ENCODE measurements around the gene TMEM200A. TPM values are rescaled to one million over a fixed set of nuclear protein-coding genes. Genes with fewer than 3 reads are reported as not detected.
A peak's percentile ranks its signal among the peaks of the same experiment; 100 is the strongest.

The TMEM200A gene
- 11.1 and 12.8 TPM in 2 replicates for total RNA-seq (ENCODE audit: low replicate concordance)

DNA sequence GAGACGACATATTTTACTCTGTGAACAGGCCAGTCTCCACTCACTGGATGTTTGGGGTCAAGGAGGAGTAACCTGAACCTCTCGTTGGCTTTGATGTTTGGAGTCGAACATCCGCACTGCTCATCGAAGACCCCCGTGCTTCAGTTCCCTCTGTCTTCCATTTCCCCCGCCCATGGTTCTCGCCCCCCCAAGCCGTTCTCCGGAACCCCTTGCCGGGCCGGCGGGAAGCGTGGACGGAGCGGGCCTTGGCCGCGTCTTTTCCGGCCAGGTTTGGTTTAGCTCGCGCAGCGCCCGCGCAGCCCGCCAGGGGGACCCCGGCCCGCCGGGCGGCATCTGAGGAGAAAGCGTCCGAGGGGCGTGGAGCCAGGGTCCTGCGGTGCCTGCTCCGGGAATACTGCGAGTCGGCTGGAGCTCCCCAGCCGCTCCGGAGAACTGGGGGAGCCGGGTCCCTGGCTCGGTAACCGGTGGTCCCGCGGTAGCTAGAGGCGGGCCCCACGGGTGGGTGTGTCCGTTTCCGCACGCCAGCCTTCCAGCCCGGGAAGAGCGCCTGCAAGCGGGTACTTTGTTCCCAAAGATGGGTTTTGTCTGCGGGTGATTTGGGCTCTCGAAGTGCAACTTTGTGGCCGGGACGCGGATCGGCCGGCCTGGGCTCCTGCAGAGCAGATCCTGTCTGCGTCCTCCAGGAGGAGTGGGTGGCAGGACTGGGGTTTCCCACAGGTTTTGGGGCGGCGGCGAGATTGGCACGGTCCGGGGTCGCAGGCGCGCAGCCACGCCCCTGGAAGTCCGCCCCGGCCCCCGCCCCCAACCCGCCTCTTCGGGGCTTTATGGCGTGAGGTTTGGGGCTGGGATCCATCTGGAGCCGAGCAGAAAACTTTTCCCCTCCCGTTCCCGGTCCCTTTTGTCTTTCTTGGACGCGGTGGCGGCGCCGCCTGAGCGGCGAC is at the start of gene TMEM200A:
TMEM200A (plus strand) TSS at position 852 of the 941 bp plus-strand sequence. CDS start 74,406 bp downstream, outside the sequence.
- no peak within 1 kb of the TSS for H3K27ac Mint-ChIP-seq
- H3K9ac ChIP-seq = no peak within 1 kb of the TSS
- peaks cover 13% of the 10 kb centered on the region for H3K4me1 Mint-ChIP-seq

DNA sequence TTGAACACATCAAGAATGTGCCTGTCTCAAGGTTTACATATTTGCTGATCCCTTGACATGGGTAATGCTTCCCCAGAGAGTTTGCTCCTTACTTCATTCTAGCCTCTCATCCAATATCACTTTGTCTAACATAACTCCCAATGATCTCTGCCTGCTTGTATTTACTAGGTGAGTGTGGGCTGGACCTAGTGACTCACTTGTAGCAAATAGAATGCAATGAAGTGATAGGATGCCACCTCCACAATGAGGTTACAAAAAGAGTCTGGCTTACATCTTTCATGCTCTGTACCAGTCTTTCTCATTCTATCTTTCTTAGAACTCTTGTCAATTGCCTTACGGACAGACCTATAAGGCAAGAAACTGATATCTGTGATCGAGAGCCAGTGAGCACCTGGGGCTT is 44.9 kb upstream of the TMEM200A start:
- no peaks in the 10 kb centered on the region for H3K9me3 ChIP-seq (ENCODE audit: low read depth)
- TF ChIP-seq EZH2phosphoT487 (IDR thresholded peaks at IDR 0.05) (no peak), EZH2 (IDR thresholded peaks at IDR 0.05) (no peak)
- TF ChIP-seq, protein P1, sequence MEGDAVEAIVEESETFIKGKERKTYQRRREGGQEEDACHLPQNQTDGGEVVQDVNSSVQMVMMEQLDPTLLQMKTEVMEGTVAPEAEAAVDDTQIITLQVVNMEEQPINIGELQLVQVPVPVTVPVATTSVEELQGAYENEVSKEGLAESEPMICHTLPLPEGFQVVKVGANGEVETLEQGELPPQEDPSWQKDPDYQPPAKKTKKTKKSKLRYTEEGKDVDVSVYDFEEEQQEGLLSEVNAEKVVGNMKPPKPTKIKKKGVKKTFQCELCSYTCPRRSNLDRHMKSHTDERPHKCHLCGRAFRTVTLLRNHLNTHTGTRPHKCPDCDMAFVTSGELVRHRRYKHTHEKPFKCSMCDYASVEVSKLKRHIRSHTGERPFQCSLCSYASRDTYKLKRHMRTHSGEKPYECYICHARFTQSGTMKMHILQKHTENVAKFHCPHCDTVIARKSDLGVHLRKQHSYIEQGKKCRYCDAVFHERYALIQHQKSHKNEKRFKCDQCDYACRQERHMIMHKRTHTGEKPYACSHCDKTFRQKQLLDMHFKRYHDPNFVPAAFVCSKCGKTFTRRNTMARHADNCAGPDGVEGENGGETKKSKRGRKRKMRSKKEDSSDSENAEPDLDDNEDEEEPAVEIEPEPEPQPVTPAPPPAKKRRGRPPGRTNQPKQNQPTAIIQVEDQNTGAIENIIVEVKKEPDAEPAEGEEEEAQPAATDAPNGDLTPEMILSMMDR (IDR thresholded peaks at IDR 0.05) = no peak
- Mint-ChIP-seq H3K27me3 (ENCODE audit: insufficient read depth, low read depth) (no peaks in the 10 kb centered on the region), H3K9me3 (no peaks in the 10 kb centered on the region), H3K4me3 (no peak overlapping the region), H3K4me1 (peaks cover 3% of the 10 kb centered on the region), H3K27ac (no peak overlapping the region), H3K36me3 (no peaks in the 10 kb centered on the region)
- no peaks in the 10 kb centered on the region for H3K4me1 ChIP-seq
- H4K20me1 ChIP-seq (ENCODE audit: low read depth) = no peaks in the 10 kb centered on the region
- H3K9ac ChIP-seq = no peak overlapping the region
- no peaks in the 10 kb centered on the region for H3K79me2 ChIP-seq (ENCODE audit: low read depth)
- H3K27me3 ChIP-seq = no peaks in the 10 kb centered on the region
- no peak for DNase-seq (ENCODE audit: low spot score)
- no peak overlapping the region for H2AFZ ChIP-seq (replicated peaks)
- no peak overlapping the region for H3K27ac ChIP-seq
- no peak overlapping the region for H3K4me3 ChIP-seq
- no peak overlapping the region for H3K4me2 ChIP-seq
- no peaks in the 10 kb centered on the region for H3F3A ChIP-seq (ENCODE audit: low read depth)
- H3K36me3 ChIP-seq = no peaks in the 10 kb centered on the region

More for the DNA sequence above, at the start of gene TMEM200A:
- Mint-ChIP-seq H3K27me3 (ENCODE audit: insufficient read depth, low read depth) (peaks cover 17% of the 10 kb centered on the region), H3K4me3 (peak within 1 kb of the TSS; percentile 90), H3K9me3 (no peaks in the 10 kb centered on the region), H3K36me3 (no peaks in the 10 kb centered on the region)
- peaks cover 3% of the 10 kb centered on the region for H3F3A ChIP-seq (ENCODE audit: low read depth)
- H3K4me3 ChIP-seq = peak within 1 kb of the TSS; percentile 86
- DNase-seq (ENCODE audit: low spot score) = peak; percentile 92
- H2AFZ ChIP-seq (replicated peaks) = peak within 1 kb of the TSS; percentile 99
- peaks cover 23% of the 10 kb centered on the region for H3K27me3 ChIP-seq
- no peak within 1 kb of the TSS for H3K27ac ChIP-seq
- H3K9me3 ChIP-seq (ENCODE audit: low read depth) = no peaks in the 10 kb centered on the region
- peaks cover 5% of the 10 kb centered on the region for H3K79me2 ChIP-seq (ENCODE audit: low read depth)
- no peaks in the 10 kb centered on the region for H4K20me1 ChIP-seq (ENCODE audit: low read depth)
- no peaks in the 10 kb centered on the region for H3K36me3 ChIP-seq
- TF ChIP-seq, protein P1 (IDR thresholded peaks at IDR 0.05) = peak; percentile 83
- TF ChIP-seq EZH2phosphoT487 (IDR thresholded peaks at IDR 0.05) = peak; percentile 17
- peak; percentile 60 for TF ChIP-seq EZH2 (IDR thresholded peaks at IDR 0.05)
- no peaks in the 10 kb centered on the region for H3K4me1 ChIP-seq
- peak within 1 kb of the TSS; percentile 72 for H3K4me2 ChIP-seq

DNA sequence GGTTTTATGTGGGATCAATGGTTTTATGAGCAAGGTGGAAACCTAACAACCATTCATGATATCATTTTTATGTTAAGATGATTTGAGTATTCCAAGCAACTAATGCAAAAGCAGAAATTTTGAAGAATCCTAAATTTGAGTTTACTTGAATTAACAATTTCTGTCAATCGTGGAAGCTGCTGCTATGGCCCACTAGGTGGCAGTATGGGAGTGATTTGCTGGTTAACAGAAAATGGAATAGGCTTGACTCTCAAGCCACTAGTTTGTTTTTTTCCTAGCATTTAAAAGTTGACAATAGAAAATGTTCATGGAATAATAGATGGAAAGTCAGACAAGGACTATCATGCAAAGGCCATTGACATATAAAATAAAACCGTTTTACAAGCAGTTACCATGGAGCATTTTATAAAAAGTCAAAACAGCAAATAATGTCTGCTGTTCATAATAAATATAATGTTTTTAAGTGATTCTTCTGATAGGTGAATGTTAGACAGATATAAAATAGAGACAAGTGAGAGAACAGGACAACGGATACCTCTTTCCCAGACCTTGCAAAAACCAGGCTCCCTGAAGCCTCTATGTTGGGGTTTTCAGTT is 43.0 kb upstream of the TMEM200A start:
- Histone ChIP-seq H3K4me3 (no peak overlapping the region), H3K36me3 (no peaks in the 10 kb centered on the region), H3K79me2 (ENCODE audit: low read depth) (no peaks in the 10 kb centered on the region), H3K4me1 (no peaks in the 10 kb centered on the region), H3K9me3 (ENCODE audit: low read depth) (no peaks in the 10 kb centered on the region), H3K27ac (no peak overlapping the region), H2AFZ (replicated peaks) (peak overlapping the region; percentile 54), H3K9ac (no peak overlapping the region), H3K4me2 (no peak overlapping the region), H3F3A (ENCODE audit: low read depth) (no peaks in the 10 kb centered on the region), H4K20me1 (ENCODE audit: low read depth) (no peaks in the 10 kb centered on the region), H3K27me3 (no peaks in the 10 kb centered on the region)
- H3K4me1 Mint-ChIP-seq = peaks cover 3% of the 10 kb centered on the region
- no peak overlapping the region for H3K4me3 Mint-ChIP-seq
- H3K9me3 Mint-ChIP-seq = no peaks in the 10 kb centered on the region
- TF ChIP-seq, protein P1 (IDR thresholded peaks at IDR 0.05) = peak; percentile 97
- no peak for TF ChIP-seq EZH2 (IDR thresholded peaks at IDR 0.05)
- DNase-seq (ENCODE audit: low spot score) = peak; percentile 74
- H3K36me3 Mint-ChIP-seq = no peaks in the 10 kb centered on the region
- H3K27me3 Mint-ChIP-seq (ENCODE audit: insufficient read depth, low read depth) = no peaks in the 10 kb centered on the region
- no peak overlapping the region for H3K27ac Mint-ChIP-seq
